ENCODE results near the gene IQCE. TPM values are rescaled to one million over a fixed set of nuclear protein-coding genes. Genes with fewer than 3 reads are reported as not detected.
"Not testable (repeated sequence)": the region's sequence is repeated elsewhere in the genome, so short reads cannot be mapped to it uniquely, and the experiment has no call there.

IQCE gene
- total RNA-seq, 1 experiment from 2014 or later = 4.0 TPM

DNA sequence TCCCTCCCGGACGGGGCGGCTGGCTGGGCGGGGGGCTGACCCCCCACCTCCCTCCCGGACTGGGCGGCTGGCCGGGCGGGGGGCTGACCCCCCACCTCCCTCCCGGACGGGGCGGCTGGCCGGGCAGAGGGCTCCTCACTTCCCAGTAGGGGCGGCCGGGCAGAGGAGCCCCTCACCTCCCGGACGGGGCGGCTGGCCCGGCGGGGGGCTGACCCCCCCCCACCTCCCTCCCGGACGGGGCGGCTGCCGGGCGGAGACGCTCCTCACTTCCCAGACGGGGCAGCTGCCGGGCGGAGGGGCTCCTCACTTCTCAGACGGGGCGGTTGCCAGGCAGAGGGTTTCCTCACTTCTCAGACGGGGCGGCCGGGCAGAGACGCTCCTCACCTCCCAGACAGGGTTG is 24.6 kb upstream of the IQCE start:
- H3K4me3 ChIP-seq (ENCODE audit: insufficient read depth, low read depth, low read length); DNase-seq; H3K27me3 ChIP-seq (ENCODE audit: control insufficient read depth, insufficient read depth, low read length); H3K36me3 ChIP-seq (replicated peaks; ENCODE audit: control insufficient read depth, insufficient read depth, low read length): not testable (repeated sequence)

DNA sequence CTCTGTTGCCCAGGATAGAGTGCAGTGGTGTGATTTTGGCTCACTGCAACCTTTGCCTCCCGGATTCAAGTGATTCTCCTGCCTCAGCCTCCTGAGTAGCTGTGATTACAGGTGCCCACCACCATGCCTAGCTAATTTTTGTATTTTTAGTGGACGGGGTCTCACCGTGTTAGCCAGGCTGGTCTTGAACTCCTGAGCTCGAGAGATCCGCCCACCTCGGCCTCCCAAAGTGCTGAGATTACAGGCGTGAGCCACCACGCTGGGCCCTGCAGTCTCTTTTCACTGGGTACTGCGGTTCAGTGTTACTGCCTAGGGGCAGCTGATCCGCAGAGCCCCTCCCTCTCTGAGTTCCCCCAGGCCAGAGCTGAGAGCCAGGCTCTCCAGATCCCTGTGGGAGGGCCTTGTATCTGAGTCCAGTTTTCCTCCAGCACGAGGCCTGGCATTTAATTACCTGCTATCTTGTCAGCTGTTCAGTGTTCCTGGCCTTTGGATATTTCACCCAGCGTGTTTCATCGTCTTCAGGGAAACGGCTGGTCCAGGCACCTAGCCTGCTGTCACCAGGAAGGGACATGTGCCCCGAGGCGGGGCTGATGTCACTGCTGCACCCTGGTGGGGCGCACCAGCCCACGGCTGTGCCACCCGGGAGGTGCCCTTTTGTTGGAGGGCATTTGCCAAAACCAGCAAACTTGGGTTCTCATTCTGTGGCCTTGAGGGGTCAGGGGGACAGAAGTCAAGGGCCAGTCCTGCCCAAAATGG is 22.7 kb upstream of the IQCE start:
- not testable (repeated sequence) for DNase-seq; H3K4me3 ChIP-seq (ENCODE audit: insufficient read depth, low read depth, low read length); H3K27me3 ChIP-seq (ENCODE audit: control insufficient read depth, insufficient read depth, low read length); H3K36me3 ChIP-seq (replicated peaks; ENCODE audit: control insufficient read depth, insufficient read depth, low read length)

DNA sequence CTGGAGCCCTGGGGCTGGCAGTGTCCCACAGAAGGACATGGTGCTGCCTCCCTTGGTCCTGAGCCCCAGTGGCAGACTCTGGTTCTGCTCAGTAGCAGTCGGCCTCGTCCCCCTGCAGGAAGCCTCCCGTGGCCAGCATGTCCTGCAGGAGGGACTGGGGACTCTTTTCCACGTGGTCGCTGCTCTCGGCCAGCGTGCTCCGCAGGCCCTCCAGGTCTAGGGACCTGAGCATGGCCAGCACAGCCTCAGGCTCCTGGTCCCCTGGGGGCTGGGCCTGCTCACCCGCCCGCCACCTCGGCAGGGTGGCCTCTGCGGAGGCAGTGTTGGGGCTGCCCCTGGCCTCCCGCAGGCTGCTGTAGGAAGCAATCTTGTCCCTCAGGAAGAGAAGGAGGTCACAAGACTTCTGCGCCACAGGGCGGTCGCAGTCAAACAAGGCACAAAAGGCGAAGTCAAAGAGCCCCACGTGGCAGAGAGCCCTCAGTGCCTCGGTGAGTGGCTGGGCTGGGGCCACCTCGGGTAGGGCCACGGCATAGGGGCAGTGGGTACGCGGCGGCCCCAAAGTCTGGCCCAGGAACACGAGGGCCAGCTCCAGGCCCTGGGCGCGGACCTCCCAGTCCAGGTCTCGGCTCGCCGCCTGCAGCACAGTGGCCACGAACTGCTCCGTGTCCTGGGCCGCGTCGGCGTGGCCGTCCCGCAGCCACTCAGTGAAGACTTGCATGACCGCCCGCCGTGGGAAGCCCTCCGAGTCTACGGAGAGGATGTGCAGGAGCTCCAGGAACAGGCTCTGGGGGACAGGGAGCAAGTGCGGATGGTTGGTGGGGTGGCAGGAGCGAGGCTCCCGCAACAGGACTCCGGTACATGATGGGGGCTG is 20.6 kb upstream of the IQCE start:
- H3K36me3 ChIP-seq (replicated peaks; ENCODE audit: control insufficient read depth, insufficient read depth, low read length) = peaks cover 4% of the 10 kb centered on the region
- peak; percentile 72 for DNase-seq
- no peak overlapping the region for H3K4me3 ChIP-seq (ENCODE audit: insufficient read depth, low read depth, low read length)
- H3K27me3 ChIP-seq (ENCODE audit: control insufficient read depth, insufficient read depth, low read length) = no peaks in the 10 kb centered on the region

DNA sequence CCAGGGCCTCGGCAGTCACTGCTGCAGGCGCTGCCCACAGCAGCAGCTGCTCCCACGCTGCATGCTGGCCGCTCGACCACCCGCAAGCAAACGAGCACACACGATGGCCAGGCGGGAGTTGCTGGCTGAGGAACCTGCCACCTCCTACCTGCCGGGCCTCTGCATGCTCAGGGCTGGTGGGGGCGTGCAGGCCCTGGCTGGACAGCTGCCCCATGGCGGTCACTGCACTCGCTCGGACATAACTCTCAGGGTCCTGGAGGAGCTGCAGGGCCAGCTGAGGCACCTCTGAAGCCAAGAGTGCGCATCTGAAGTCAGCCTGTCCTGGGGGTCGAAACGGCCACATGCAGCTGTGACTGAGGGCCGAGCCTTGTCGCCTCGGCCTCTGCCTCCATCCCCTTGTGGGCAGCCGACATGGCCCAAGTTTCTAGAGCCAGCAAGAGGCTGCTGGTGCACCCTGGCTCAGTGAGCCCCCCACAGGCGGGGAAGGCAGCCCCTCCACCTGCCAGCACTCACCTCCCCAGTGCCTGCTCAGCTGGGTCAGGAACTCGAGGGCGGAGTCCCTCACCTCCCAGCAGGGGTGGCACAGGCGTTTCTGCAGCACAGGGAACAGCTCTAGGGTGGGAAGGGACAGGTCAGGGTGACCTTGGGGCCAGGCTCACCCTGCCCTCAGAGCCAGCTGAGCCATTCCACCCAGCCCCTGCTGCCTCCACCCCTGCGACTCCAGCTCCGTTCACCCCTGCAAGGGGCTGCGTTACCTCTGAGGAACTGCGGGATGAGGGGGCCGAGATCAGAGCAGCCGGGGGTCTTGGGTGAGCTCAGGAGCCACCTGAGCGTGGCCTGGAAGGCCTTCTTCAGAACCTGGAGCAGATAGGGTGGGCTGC is 19.5 kb upstream of the IQCE start:
- H3K4me3 ChIP-seq (ENCODE audit: insufficient read depth, low read depth, low read length) = no peak overlapping the region
- no peaks in the 10 kb centered on the region for H3K27me3 ChIP-seq (ENCODE audit: control insufficient read depth, insufficient read depth, low read length)
- DNase-seq = peak; percentile 58
- peaks cover 4% of the 10 kb centered on the region for H3K36me3 ChIP-seq (replicated peaks; ENCODE audit: control insufficient read depth, insufficient read depth, low read length)

DNA sequence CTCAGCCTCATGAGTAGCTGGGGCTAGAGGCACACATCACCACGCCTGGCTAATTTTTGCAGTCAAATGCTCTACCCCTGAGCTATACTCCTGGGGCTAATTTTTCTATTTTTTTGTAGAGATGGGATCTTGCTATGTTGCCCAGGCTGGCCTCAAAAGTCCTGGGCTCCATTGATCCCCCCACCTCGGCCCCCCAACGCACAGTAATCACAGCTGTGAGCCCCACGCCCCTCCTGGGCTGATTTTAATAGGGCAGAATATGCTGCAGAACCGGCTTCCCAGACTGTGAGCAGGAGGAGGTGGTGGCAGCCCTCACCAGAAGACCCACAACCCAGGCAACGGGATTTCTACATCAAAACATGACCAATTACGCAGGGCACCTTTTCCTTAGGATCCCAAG is 18.6 kb upstream of the IQCE start:
- Histone ChIP-seq H3K4me3 (ENCODE audit: insufficient read depth, low read depth, low read length) (no peak overlapping the region), H3K27me3 (ENCODE audit: control insufficient read depth, insufficient read depth, low read length) (no peaks in the 10 kb centered on the region), H3K36me3 (replicated peaks; ENCODE audit: control insufficient read depth, insufficient read depth, low read length) (peaks cover 7% of the 10 kb centered on the region)
- no peak for DNase-seq

DNA sequence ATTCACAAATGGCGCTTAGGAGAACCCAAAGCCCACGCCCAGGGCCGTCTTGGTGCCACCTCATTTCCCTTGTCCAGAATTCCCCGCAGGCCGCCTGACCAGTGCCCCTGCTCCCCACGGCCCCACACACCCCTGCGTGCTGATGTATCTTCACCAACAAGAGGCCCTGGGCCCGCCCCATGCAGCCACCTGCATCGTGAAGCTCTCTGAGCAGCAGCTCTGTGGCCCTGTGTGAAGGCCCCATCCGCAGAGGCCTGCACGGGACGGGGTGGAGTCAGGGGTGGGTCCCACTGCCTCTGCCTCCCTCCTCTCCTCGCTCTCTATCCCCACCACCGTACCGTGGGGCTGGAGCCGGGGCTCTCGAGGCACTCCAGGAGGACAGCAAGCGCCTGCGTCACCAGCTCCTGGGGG is 18.1 kb upstream of the IQCE start:
- Histone ChIP-seq H3K4me3 (ENCODE audit: insufficient read depth, low read depth, low read length) (no peak overlapping the region), H3K27me3 (ENCODE audit: control insufficient read depth, insufficient read depth, low read length) (no peaks in the 10 kb centered on the region), H3K36me3 (replicated peaks; ENCODE audit: control insufficient read depth, insufficient read depth, low read length) (peaks cover 8% of the 10 kb centered on the region)
- DNase-seq = no peak

DNA sequence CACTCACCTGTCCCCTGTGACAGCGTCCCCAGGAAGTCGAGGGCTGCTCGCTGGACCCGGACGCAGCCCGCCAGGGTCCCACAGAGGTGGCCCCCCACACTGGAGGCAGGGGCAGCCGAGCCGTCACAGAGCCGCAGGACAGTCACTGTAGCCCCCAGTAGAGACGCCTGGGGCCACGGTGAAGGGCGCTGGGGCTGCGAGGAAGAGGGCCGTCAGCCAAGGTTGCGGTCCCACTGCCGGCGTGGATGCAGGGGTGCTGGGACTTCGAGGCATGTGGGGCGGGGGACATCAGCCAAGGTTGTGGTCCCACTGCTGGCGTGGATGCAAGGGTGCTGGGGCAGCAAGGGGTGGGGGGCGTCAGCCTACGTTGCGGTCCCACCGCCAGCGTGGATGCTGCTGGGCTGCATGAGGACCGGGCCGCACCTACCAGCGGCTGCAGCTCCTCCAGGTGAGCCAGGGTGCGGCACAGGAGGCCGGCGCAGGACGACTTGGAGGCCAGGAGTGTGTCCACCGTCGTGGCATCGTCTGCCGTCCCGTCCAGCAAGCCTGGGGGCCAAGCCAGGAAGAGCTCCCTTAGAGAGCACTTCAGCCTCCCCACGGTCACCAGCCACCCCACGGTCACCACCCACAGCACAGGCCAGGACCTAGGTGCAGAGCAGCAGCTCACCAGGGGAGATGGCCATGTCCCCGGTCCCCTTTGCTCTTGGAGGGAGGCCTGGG is 17.3 kb upstream of the IQCE start:
- Histone ChIP-seq H3K36me3 (replicated peaks; ENCODE audit: control insufficient read depth, insufficient read depth, low read length) (peaks cover 14% of the 10 kb centered on the region), H3K4me3 (ENCODE audit: insufficient read depth, low read depth, low read length) (no peak overlapping the region)
- DNase-seq = peak; percentile 59

DNA sequence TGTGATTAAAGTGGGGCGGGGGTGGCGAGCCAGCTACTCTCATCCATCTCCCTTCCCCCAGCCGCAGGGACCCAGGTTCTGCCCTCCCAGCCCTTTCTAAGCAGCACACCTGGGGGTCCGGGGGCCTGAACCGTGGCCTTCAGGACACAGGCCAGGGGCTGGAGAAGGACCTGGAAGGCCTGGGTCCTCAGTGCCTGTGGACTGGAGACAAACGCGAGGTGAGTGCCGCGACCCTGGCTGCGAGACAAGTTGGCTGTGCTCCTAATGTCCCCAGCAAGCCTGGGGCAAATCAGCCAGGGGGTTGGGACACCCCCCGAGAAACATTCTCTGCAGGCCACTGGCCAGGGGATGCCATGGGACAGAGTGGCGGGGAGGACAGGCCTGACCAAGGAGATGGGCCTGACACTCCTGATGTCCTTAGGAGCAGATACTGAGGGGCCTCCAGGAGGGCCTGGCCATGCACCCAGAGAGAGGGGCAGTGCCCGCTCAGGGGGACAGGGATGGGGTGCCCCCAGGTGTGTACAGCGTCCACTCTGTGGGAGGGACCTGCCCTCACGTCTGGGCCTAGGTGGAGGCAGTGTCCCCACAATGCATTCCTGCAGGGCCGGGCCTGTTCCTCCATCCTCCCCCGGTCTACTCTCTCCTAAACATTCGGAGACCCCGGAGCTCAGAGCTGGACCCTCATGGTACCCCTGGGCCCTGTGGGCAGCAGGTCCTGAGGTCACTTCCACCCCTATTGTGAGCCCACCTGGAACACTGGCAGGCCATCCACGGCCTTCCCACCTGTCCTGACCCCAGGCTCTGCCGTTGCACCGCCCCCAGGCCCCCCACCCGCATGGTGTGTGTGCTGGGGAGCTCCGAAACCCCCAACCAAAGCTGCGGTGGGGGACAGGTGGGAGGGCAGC is 16.5 kb upstream of the IQCE start:
- H3K4me3 ChIP-seq (ENCODE audit: insufficient read depth, low read depth, low read length) = no peak overlapping the region
- no peaks in the 10 kb centered on the region for H3K27me3 ChIP-seq (ENCODE audit: control insufficient read depth, insufficient read depth, low read length)
- peaks cover 17% of the 10 kb centered on the region for H3K36me3 ChIP-seq (replicated peaks; ENCODE audit: control insufficient read depth, insufficient read depth, low read length)
- peak; percentile 49 for DNase-seq

More for the DNA sequence above, 17.3 kb upstream of the IQCE start:
- no peaks in the 10 kb centered on the region for H3K27me3 ChIP-seq (ENCODE audit: control insufficient read depth, insufficient read depth, low read length)

DNA sequence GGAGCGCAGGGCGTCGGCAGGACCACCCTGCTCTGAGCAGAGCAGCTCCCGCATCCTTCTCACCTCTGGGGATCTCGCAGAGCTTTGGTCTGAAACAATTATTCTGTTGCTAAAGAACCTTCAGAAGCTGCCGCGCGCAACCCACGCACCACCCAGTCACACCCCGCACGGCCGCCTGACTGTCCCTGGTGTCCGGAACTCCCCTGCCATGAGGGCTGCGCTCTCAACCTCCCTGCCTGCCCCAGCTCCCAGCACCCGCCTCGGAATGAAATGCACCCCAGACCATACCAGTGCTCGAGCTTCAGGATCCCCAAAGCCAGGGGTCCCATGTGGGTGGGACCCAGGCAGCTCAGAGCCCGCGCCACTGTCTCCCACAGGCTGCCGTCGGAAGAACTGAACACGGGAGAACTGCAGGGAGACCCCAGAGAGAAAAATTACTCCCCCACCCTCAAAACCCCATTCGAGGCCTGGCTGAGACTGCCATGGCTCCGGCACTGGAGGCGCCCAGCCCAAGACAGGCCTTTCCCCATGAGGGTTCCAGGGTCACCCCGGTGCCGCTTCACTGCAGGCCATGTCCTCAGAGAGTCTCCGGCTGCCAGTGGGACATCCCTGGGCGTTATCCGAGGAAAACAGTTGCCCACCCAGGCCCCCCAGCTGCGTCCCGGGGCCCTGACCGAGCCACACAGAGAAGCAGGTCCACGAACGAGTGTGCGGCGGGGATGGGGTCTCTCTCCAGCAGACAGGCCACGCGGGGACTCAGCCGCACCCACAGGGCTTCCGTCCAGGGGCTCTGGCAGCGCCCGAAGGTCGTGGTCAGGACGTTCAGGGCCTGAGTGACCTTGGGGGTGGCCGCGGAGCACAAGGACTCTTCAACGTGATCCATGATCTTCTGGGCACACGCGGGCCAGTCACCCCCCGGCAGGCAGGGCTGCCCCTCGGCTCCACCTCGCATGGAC is 15.6 kb upstream of the IQCE start:
- Histone ChIP-seq H3K36me3 (replicated peaks; ENCODE audit: control insufficient read depth, insufficient read depth, low read length) (peaks cover 19% of the 10 kb centered on the region), H3K27me3 (ENCODE audit: control insufficient read depth, insufficient read depth, low read length) (no peaks in the 10 kb centered on the region), H3K4me3 (ENCODE audit: insufficient read depth, low read depth, low read length) (no peak overlapping the region)
- DNase-seq = peak; percentile 49

DNA sequence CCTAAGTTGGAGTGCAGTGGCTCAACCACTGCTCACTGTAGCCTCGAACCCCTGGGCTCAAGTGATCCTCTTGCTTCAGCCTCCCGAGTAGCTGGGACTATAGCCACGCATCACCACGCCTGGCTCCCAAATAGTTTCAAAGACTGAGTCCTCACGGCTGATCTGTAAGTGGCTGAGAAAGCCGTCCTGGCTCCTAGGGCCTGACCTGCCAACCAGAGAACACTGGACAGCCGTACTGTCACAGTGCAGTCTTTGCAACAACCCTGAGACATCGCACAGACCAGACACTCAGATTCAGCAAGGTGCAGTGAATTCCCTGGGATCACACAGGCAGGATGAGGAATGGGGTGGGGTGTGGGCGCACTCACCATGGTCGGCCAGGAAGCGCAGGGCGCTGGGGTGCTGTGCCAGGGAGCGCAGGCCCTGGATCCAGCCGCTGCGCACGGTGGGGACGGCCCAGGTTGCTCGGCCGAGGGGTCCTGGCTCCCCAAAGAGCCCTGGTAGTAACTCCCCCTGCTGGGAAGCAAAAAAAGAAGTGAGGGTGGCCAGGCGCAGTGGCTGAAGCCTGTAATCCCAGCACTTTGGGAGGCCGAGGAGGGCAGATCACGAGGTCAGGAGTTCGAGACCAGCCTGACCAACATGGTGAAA is 14.1 kb upstream of the IQCE start:
- DNase-seq = peak; percentile 64
- Histone ChIP-seq H3K4me3 (ENCODE audit: insufficient read depth, low read depth, low read length) (no peak overlapping the region), H3K27me3 (ENCODE audit: control insufficient read depth, insufficient read depth, low read length) (no peaks in the 10 kb centered on the region), H3K36me3 (replicated peaks; ENCODE audit: control insufficient read depth, insufficient read depth, low read length) (peaks cover 18% of the 10 kb centered on the region)

DNA sequence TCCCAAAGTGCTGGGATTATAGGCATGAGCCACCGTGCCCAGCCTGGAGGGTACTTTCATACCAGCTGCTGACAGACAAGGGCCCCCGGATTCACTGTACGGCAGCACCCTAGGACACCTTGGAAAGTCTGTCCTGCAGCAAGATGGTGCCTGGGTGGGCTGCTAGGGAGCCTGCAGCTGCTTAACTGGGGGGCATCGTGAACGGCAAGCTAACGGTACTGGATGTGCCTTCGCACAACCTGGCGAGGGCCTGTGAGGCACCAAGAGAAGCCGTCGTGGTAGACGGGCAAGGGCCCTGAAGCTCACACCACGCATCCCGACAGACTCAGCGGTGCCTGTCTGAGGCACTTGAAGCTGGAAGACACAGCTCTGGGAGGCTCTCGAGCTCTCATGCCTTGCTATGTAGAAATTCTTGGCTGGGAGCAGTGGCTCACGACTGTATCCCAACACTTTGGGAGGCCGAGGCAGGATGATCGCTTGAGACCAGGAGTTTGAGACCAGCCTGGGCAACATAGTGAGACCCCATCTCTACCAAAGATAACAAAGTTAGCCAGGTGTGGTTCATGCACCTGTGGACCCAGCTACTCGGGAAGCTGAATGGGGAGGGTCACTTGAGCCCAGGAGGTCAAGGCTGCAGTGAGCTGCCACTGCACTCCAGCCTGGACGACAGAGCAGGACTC is 12.9 kb upstream of the IQCE start:
- peaks cover 19% of the 10 kb centered on the region for H3K36me3 ChIP-seq (replicated peaks; ENCODE audit: control insufficient read depth, insufficient read depth, low read length)
- DNase-seq = peak; percentile 32
- H3K27me3 ChIP-seq (ENCODE audit: control insufficient read depth, insufficient read depth, low read length) = no peaks in the 10 kb centered on the region
- H3K4me3 ChIP-seq (ENCODE audit: insufficient read depth, low read depth, low read length) = no peak overlapping the region

Measured in H7 (cell line).